OCI-LY3 (cell line): ENCODE measurements around the gene NRG2.

ENCODE experiments used
- H2AFZ ChIP-seq: fragments of 200-600, 300-600 bp; shearing (Covaris generic); 2 replicates; pipeline ENCODE4 v1.6.0; 2014; ENCODE audit warnings: antibody characterized with exemption, low read depth, low read length
- H3K27ac ChIP-seq: fragments of 200-600, 300-600 bp; sonication (generic); 2 replicates; pipeline ENCODE4 v1.5.1; 2014; ENCODE audit warnings: mild to moderate bottlenecking, low read length, moderate library complexity, mixed read lengths
- H3K27me3 ChIP-seq: fragments of 200-600, 300-600 bp; sonication (generic); 2 replicates; pipeline ENCODE4 v1.6.1; 2014; ENCODE audit warnings: low read depth, low read length, mixed read lengths
- H3K36me3 ChIP-seq: fragments of 200-600, 300-600 bp; sonication (generic); replicated peaks from 2 replicates; pipeline ENCODE3; 2014; ENCODE audit warnings: low read depth, low read length, mixed read lengths
- H3K4me1 ChIP-seq: fragments of 300-600, 200-600 bp; sonication (generic); 2 replicates; pipeline ENCODE4 v1.6.1; 2014; ENCODE audit warnings: low read length, mixed read lengths
- H3K4me2 ChIP-seq: fragments of 200-600, 300-600 bp; sonication (generic); 2 replicates; pipeline ENCODE4 v1.6.1; 2014; ENCODE audit warnings: low read length, mixed read lengths
- H3K4me3 ChIP-seq: fragments of 300-600, 200-600 bp; sonication (generic); 2 replicates; pipeline ENCODE4 v1.5.1; 2014; ENCODE audit warnings: antibody characterized with exemption, mild to moderate bottlenecking, low read length, moderate library complexity
- H3K79me2 ChIP-seq: fragments of 300-600, 200-600 bp; shearing (Covaris generic); 2 replicates; pipeline ENCODE4 v1.6.1; 2014; ENCODE audit warnings: mild to moderate bottlenecking, low read length, mixed read lengths
- H3K9ac ChIP-seq: fragments of 300-600, 200-600 bp; shearing (Covaris generic); 2 replicates; pipeline ENCODE4 v1.6.0; 2014; ENCODE audit warnings: mild to moderate bottlenecking, low read length, moderate library complexity
- H3K9me3 ChIP-seq: fragments of 200-600, 300-600 bp; shearing (Covaris generic); 2 replicates; pipeline ENCODE4 v1.6.1; 2014; ENCODE audit warnings: low read length, mixed read lengths; ENCODE audit not compliant: insufficient read depth
- H4K20me1 ChIP-seq: fragments of 200-600, 300-600 bp; sonication (generic); 2 replicates; pipeline ENCODE4 v1.6.1; 2016; ENCODE audit warnings: low read length, mixed read lengths; ENCODE audit not compliant: insufficient read depth
- CTCF ChIP-seq: fragments of 200-600, 300-600 bp; sonication (generic); IDR thresholded peaks from 2 replicates; pipeline ENCODE4 v1.5.1; 2014; ENCODE audit warnings: antibody characterized with exemption, low read length, low read depth
- EZH2phosphoT487 ChIP-seq: fragments of 200-600 bp; shearing (Covaris generic); IDR thresholded peaks from 2 replicates; pipeline ENCODE4 v1.6.1; 2018; ENCODE audit warnings: antibody characterized with exemption, mixed run types, low read depth

Gene NRG2

GRCh38 chr5:139852696-139853095 is 190.4 kb downstream of the NRG2 start:
- Histone ChIP-seq H3K36me3 (no peaks in the 10 kb centered on the region), H3K27ac (no peak overlapping the region), H4K20me1 (no peaks in the 10 kb centered on the region), H3K27me3 (no peaks in the 10 kb centered on the region), H3K9ac (no peak overlapping the region), H3K4me2 (no peak overlapping the region), H2AFZ (no peak overlapping the region), H3K4me1 (peaks cover 6% of the 10 kb centered on the region), H3K4me3 (no peak overlapping the region), H3K9me3 (no peaks in the 10 kb centered on the region), H3K79me2 (no peaks in the 10 kb centered on the region)
- no peak for TF ChIP-seq EZH2phosphoT487
- no peak for TF ChIP-seq CTCF

GRCh38 chr5:139851558-139851957 is 191.5 kb downstream of the NRG2 start:
- Histone ChIP-seq H3K36me3 (no peaks in the 10 kb centered on the region), H3K4me1 (peaks cover 6% of the 10 kb centered on the region), H2AFZ (no peak overlapping the region), H3K9me3 (no peaks in the 10 kb centered on the region), H3K27ac (no peak overlapping the region), H3K27me3 (0 out of 2 replicates have a peak, but pooled peaks cover 3% of the 10 kb centered on the region), H3K4me3 (no peak overlapping the region), H3K79me2 (no peaks in the 10 kb centered on the region), H4K20me1 (no peaks in the 10 kb centered on the region), H3K4me2 (no peak overlapping the region), H3K9ac (no peak overlapping the region)
- TF ChIP-seq EZH2phosphoT487 (no peak), CTCF (no peak)

- Histone ChIP-seq H3K4me2 (no peak overlapping the region), H3K36me3 (no peaks in the 10 kb centered on the region), H3K9me3 (no peaks in the 10 kb centered on the region), H4K20me1 (no peaks in the 10 kb centered on the region), H3K27ac (no peak overlapping the region), H3K9ac (no peak overlapping the region), H3K79me2 (no peaks in the 10 kb centered on the region), H3K27me3 (0 out of 2 replicates have a peak, but pooled peaks cover 3% of the 10 kb centered on the region), H3K4me3 (no peak overlapping the region), H3K4me1 (no peaks in the 10 kb centered on the region), H2AFZ (no peak overlapping the region)
- TF ChIP-seq EZH2phosphoT487 (no peak), CTCF (no peak)
These were observed 192.6 kb downstream of the NRG2 start for GRCh38 chr5:139850423-139851016.

- no peak for TF ChIP-seq EZH2phosphoT487
- no peak for TF ChIP-seq CTCF
- H3K4me1 ChIP-seq, result no peaks in the 10 kb centered on the region
- H4K20me1 ChIP-seq, result no peaks in the 10 kb centered on the region
- no peak overlapping the region for H3K4me3 ChIP-seq
- no peak overlapping the region for H2AFZ ChIP-seq
- H3K79me2 ChIP-seq, result no peaks in the 10 kb centered on the region
- 0 out of 2 replicates have a peak, but pooled peaks cover 3% of the 10 kb centered on the region for H3K27me3 ChIP-seq
- H3K9me3 ChIP-seq, result no peaks in the 10 kb centered on the region
- no peak overlapping the region for H3K27ac ChIP-seq
- no peak overlapping the region for H3K9ac ChIP-seq
- no peaks in the 10 kb centered on the region for H3K36me3 ChIP-seq
- H3K4me2 ChIP-seq, result no peak overlapping the region
These were observed 193.2 kb downstream of the NRG2 start for GRCh38 chr5:139849942-139850341.
